ENCODE results near the gene FSHB.
"Not testable (repeated sequence)": the region's sequence is repeated elsewhere in the genome, so short reads cannot be mapped to it uniquely, and the experiment has no call there.

FSHB gene

DNA sequence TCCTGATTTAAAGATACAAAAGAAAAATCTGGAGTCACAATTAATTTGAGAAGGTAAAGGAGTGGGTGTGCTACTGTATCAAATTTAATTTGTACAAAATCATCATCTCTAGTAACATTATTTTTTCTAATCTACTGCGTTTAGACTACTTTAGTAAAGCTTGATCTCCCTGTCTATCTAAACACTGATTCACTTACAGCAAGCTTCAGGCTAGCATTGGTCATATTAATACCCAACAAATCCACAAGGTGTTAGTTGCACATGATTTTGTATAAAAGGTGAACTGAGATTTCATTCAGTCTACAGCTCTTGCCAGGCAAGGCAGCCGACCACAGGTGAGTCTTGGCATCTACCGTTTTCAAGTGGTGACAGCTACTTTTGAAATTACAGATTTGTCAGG lies at the start of gene FSHB:
TSS of gene FSHB (plus strand) at position 301 of the 400 bp plus-strand sequence. CDS start 889 bp downstream, outside the sequence.
- no peaks in the 10 kb centered on the region for H3K36me3 ChIP-seq (ENCODE audit: insufficient read depth, low read length)
- no peaks in the 10 kb centered on the region for H3K4me1 ChIP-seq (ENCODE audit: insufficient read depth, low read length)
- H3K9me3 ChIP-seq (ENCODE audit: control insufficient read depth, insufficient read depth, low read length): no peaks in the 10 kb centered on the region
- H3K9ac ChIP-seq (ENCODE audit: low read depth, low read length): no peak within 1 kb of the TSS; the same call in 1 of the 2 replicates

DNA sequence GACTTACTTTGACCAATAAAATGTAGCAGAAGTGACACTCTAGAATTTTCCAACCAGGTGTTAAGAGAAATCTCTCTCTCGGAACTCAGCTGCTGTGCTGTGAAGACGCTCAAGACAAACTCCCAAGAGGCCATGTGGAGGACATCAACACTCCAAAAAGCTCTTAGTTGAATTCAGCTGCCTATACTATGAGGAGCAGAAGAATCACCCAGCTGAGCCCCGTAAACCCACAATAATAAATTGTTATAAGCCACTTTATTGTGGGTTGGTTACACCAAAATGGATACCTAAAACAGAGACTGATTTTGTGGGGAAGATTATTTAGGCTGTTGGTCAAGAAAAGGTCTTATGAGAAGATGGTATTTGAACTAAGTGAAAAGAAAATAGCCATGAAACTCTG lies 44.1 kb upstream of the FSHB start:
- no peaks in the 10 kb centered on the region for H3K4me1 ChIP-seq (ENCODE audit: insufficient read depth, low read length)
- H3K9ac ChIP-seq (ENCODE audit: low read depth, low read length): no peak overlapping the region
- H3K9me3 ChIP-seq (ENCODE audit: control insufficient read depth, insufficient read depth, low read length): no peaks in the 10 kb centered on the region; the same call in 1 of the 2 replicates
- H3K36me3 ChIP-seq (ENCODE audit: insufficient read depth, low read length): no peaks in the 10 kb centered on the region

- Histone ChIP-seq H3K9ac (ENCODE audit: low read depth, low read length) (no peak overlapping the region), H3K4me1 (ENCODE audit: insufficient read depth, low read length) (no peaks in the 10 kb centered on the region), H3K9me3 (ENCODE audit: control insufficient read depth, insufficient read depth, low read length) (no peaks in the 10 kb centered on the region), H3K36me3 (ENCODE audit: insufficient read depth, low read length) (no peaks in the 10 kb centered on the region)
These were observed 38.2 kb upstream of the FSHB start for GRCh38 chr11:30192620-30193019.

DNA sequence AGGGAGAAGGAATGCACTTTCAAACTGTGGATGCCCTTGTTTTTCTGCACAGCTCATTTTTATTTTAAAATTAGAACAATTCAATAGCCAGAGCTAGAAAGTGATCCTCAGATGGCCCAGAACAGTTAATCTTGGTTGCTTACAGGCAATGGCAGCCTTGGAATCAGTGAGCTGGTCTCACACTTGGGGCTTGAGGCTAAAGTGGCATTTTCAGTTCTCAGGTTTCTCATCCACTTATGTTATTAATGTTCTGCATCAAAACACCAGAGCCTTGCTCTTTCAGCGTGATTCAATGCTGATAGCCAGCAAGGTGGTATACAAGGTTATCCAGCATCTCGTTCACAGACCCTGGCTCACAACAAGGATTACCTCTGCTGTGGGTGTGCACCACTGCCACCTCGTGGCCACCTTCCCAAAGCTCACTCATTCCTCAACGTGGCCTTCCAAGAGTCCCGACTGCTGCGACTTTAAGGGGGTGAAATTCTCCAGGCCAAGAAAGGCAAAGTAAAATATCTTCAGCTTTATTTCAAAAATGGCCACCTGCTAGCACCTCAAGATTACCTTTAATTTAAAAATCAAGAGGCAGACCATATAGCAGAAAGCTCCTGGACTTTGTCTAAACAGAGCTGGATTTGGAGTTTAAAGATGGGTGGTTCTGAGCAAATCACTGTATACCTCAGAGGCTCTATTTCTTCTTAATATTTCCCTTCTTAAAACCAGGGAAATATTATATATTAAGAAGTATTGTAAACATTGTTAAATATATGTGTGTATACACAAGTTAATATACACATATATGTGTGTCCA lies 34.2 kb upstream of the FSHB start:
- no peak overlapping the region for H3K9ac ChIP-seq (ENCODE audit: low read depth, low read length)
- H3K36me3 ChIP-seq (ENCODE audit: insufficient read depth, low read length): no peaks in the 10 kb centered on the region
- H3K9me3 ChIP-seq (ENCODE audit: control insufficient read depth, insufficient read depth, low read length): no peaks in the 10 kb centered on the region
- H3K4me1 ChIP-seq (ENCODE audit: insufficient read depth, low read length): no peaks in the 10 kb centered on the region

GRCh38 chr11:30197869-30198268 lies 32.9 kb upstream of the FSHB start:
- Histone ChIP-seq H3K9me3 (ENCODE audit: control insufficient read depth, insufficient read depth, low read length) (no peaks in the 10 kb centered on the region), H3K9ac (ENCODE audit: low read depth, low read length) (no peak overlapping the region), H3K4me1 (ENCODE audit: insufficient read depth, low read length) (no peaks in the 10 kb centered on the region), H3K36me3 (ENCODE audit: insufficient read depth, low read length) (no peaks in the 10 kb centered on the region)

DNA sequence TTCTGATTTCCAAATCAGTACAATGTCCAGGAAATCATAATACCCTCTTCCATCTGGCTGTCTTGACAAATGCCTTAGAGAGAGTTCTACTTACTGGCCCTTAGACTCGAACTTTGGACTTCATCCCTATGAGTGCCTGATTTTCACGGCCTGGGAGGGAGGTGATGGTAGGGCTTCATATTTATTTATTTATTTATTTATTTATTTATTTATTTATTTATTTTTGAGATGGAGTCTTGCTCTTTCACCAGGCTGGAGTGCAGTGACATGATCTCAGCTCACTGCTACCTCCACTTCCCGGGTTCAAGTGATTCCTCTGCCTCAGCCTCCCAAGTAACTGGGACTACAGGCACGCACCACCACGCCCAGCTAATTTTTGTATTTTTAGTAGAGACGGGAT lies 27.8 kb upstream of the FSHB start:
- H3K9ac ChIP-seq (ENCODE audit: low read depth, low read length); H3K9me3 ChIP-seq (ENCODE audit: control insufficient read depth, insufficient read depth, low read length); H3K36me3 ChIP-seq (ENCODE audit: insufficient read depth, low read length); H3K4me1 ChIP-seq (ENCODE audit: insufficient read depth, low read length): not testable (repeated sequence)

- no peak overlapping the region for H3K9ac ChIP-seq (ENCODE audit: low read depth, low read length)
- H3K4me1 ChIP-seq (ENCODE audit: insufficient read depth, low read length): no peaks in the 10 kb centered on the region; the same call in 1 of the 2 replicates
- no peaks in the 10 kb centered on the region for H3K36me3 ChIP-seq (ENCODE audit: insufficient read depth, low read length)
- H3K9me3 ChIP-seq (ENCODE audit: control insufficient read depth, insufficient read depth, low read length): no peaks in the 10 kb centered on the region
These were observed 27.0 kb upstream of the FSHB start for GRCh38 chr11:30203850-30204249.

GRCh38 chr11:30206249-30206996 lies 24.4 kb upstream of the FSHB start:
- H3K4me1 ChIP-seq (ENCODE audit: insufficient read depth, low read length): no peaks in the 10 kb centered on the region; the same call in 1 of the 2 replicates
- H3K9ac ChIP-seq (ENCODE audit: low read depth, low read length): no peak overlapping the region
- H3K36me3 ChIP-seq (ENCODE audit: insufficient read depth, low read length): no peaks in the 10 kb centered on the region
- H3K9me3 ChIP-seq (ENCODE audit: control insufficient read depth, insufficient read depth, low read length): no peaks in the 10 kb centered on the region

GRCh38 chr11:30210357-30210756 lies 20.5 kb upstream of the FSHB start:
- no peaks in the 10 kb centered on the region for H3K4me1 ChIP-seq (ENCODE audit: insufficient read depth, low read length)
- H3K36me3 ChIP-seq (ENCODE audit: insufficient read depth, low read length): no peaks in the 10 kb centered on the region
- no peaks in the 10 kb centered on the region for H3K9me3 ChIP-seq (ENCODE audit: control insufficient read depth, insufficient read depth, low read length)
- H3K9ac ChIP-seq (ENCODE audit: low read depth, low read length): no peak overlapping the region

- Histone ChIP-seq H3K4me1 (ENCODE audit: insufficient read depth, low read length) (no peaks in the 10 kb centered on the region), H3K9me3 (ENCODE audit: control insufficient read depth, insufficient read depth, low read length) (no peaks in the 10 kb centered on the region), H3K36me3 (ENCODE audit: insufficient read depth, low read length) (no peaks in the 10 kb centered on the region)
These were observed 14.3 kb upstream of the FSHB start for GRCh38 chr11:30216534-30216933.

GRCh38 chr11:30218278-30218677 lies 12.5 kb upstream of the FSHB start:
- Histone ChIP-seq H3K36me3 (ENCODE audit: insufficient read depth, low read length) (no peaks in the 10 kb centered on the region), H3K9me3 (ENCODE audit: control insufficient read depth, insufficient read depth, low read length) (no peaks in the 10 kb centered on the region), H3K9ac (ENCODE audit: low read depth, low read length) (no peak overlapping the region), H3K4me1 (ENCODE audit: insufficient read depth, low read length) (no peaks in the 10 kb centered on the region)

More at GRCh38 chr11:30216534-30216933, 14.3 kb upstream of the FSHB start:
- H3K9ac ChIP-seq (ENCODE audit: low read depth, low read length): no peak overlapping the region

DNA sequence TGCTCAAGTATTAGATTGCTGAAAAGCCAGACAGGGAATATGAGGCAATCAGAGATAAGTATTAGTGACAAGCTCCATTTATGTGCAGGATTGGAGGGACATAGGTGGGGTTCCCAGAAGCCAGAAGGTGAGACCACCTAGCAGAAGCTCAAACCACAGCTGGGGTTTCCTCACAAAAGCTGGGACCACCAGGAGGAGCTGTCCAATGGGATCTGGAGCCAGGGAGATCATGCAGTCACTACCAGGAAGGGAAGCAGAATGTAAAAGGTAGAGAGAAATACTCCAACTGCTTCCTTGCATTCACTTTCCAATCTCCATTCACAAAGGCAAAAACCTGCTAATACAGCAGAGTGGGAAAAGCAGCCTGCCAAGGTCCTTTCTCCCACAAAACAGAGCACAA lies 5.2 kb upstream of the FSHB start:
- Histone ChIP-seq H3K9ac (ENCODE audit: low read depth, low read length) (no peak overlapping the region), H3K9me3 (ENCODE audit: control insufficient read depth, insufficient read depth, low read length) (no peaks in the 10 kb centered on the region), H3K4me1 (ENCODE audit: insufficient read depth, low read length) (no peaks in the 10 kb centered on the region), H3K36me3 (ENCODE audit: insufficient read depth, low read length) (no peaks in the 10 kb centered on the region)

DNA sequence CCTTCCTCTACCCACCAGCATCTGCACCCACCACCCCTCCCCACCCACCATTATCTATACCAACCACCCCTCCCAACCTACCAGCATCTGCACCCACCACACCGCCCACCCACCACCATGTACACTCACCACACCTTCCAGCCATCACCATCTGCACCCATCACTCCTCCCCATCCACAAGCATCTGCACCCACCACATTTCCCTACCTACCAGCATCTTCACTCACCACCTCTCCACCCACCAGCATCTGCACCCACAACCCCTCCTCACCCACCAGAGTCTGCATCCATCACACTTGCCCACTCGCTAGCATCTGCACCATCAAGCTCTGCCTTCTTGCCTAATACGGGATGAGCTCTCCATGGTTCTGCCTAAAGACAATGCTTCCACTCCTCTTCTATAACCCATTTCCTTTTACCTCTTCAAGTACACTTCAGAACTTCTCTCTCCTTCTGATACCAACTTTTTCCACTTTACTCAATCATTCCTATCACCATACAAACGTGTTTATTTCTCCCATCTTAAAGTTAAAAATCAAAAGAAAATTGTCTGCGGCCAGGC lies 2.4 kb upstream of the FSHB start:
- no peaks in the 10 kb centered on the region for H3K36me3 ChIP-seq (ENCODE audit: insufficient read depth, low read length)
- H3K9me3 ChIP-seq (ENCODE audit: control insufficient read depth, insufficient read depth, low read length): no peaks in the 10 kb centered on the region
- no peak overlapping the region for H3K9ac ChIP-seq (ENCODE audit: low read depth, low read length)
- no peaks in the 10 kb centered on the region for H3K4me1 ChIP-seq (ENCODE audit: insufficient read depth, low read length)

- no peaks in the 10 kb centered on the region; the same call in 1 of the 2 replicates for H3K36me3 ChIP-seq (ENCODE audit: insufficient read depth, low read length)
- no peaks in the 10 kb centered on the region for H3K4me1 ChIP-seq (ENCODE audit: insufficient read depth, low read length)
- H3K9me3 ChIP-seq (ENCODE audit: control insufficient read depth, insufficient read depth, low read length): no peaks in the 10 kb centered on the region
- H3K9ac ChIP-seq (ENCODE audit: low read depth, low read length): no peak overlapping the region
These were observed 8.2 kb downstream of the FSHB start for GRCh38 chr11:30239025-30239424.
